BLaER1 (cell line): ENCODE results near the gene ALDH5A1.

Source experiments
- H3K27ac ChIP-seq: shearing (Covaris generic); formaldehyde crosslinking; 2 replicates; pipeline ENCODE4 v1.8.1; 2022
- H3K27me3 ChIP-seq: shearing (Covaris generic); formaldehyde crosslinking; 2 replicates; pipeline ENCODE4 v1.8.1; 2022
- H3K36me3 ChIP-seq: shearing (Covaris generic); formaldehyde crosslinking; 2 replicates; pipeline ENCODE4 v1.8.1; 2022
- H3K4me1 ChIP-seq: shearing (Covaris generic); formaldehyde crosslinking; 2 replicates; pipeline ENCODE4 v1.8.1; 2022
- H3K4me2 ChIP-seq: shearing (Covaris generic); formaldehyde crosslinking; 2 replicates; pipeline ENCODE4 v1.8.1; 2022
- H3K4me3 ChIP-seq: shearing (Covaris generic); formaldehyde crosslinking; 2 replicates; pipeline ENCODE4 v1.8.1; 2022
- H3K9ac ChIP-seq: shearing (Covaris generic); formaldehyde crosslinking; 2 replicates; pipeline ENCODE4 v1.8.1; 2022
- H3K9me3 ChIP-seq: shearing (Covaris generic); formaldehyde crosslinking; 2 replicates; pipeline ENCODE4 v1.8.1; 2022
- H4K20me1 ChIP-seq: shearing (Covaris generic); formaldehyde crosslinking; 2 replicates; pipeline ENCODE4 v1.8.1; 2022
- Cebpa-rat ChIP-seq: shearing (Covaris generic); IDR thresholded peaks from 2 replicates; pipeline ENCODE4 v1.8.1; 2022

ALDH5A1 gene

DNA sequence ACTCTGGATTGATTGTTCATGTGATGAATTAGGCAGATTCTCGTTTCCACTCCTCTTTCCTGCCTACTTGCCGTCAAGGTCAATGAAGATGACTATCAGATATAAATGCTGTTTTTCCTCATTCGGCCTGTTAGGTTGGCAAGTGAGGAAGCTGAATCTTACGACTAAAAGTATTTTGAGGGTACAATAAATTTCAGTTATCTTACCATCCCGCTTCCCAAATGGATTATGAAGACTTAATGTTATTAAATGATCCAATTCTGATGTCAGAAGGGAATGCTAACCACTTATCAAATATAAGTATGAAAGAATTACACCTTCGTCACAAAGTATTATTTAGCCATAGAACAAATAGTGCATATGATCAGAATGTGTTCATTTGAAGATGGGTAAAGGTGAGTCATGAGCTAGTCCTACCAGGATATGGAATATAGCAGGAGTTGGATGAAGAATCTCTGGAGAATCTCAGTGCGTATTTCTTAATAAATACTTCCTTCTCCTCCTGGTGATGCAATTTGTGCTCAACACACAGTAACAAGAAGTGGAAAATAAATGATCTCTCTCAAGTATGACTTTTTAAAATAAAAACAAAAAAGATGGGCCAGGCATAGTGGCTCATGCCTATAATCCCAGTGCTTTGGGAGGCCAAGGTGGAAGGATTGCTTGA is 10.0 kb upstream of the ALDH5A1 start:
- TF ChIP-seq Cebpa-rat = no peak
- Histone ChIP-seq H3K9me3 (no peaks in the 10 kb centered on the region), H3K27ac (no peak overlapping the region), H3K9ac (no peak overlapping the region), H3K4me3 (no peak overlapping the region), H3K36me3 (no peaks in the 10 kb centered on the region), H3K27me3 (no peaks in the 10 kb centered on the region), H3K4me2 (no peak overlapping the region), H4K20me1 (no peaks in the 10 kb centered on the region), H3K4me1 (no peaks in the 10 kb centered on the region)

DNA sequence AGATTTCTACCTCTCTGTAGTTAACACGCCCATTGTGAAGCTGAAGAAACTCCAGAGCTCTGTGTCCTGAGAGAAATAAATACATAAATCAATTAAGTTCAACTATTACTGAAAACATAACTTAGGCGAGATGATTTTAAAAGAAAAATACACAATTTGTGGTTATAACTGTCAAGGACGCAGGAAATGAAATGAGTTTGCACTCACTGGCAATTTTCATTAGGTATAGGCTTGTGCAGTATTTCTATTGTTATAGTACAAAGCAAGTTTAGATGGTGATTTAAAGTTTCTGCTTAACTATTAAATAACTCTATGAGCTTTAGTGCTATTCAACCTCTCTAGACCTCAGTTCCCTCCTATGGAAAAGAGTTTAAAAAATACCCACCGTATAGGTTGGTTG is 8.7 kb upstream of the ALDH5A1 start:
- H4K20me1 ChIP-seq = no peaks in the 10 kb centered on the region
- no peak overlapping the region for H3K4me3 ChIP-seq
- H3K27me3 ChIP-seq = no peaks in the 10 kb centered on the region
- H3K4me1 ChIP-seq = no peaks in the 10 kb centered on the region
- no peak for TF ChIP-seq Cebpa-rat
- H3K4me2 ChIP-seq = no peak overlapping the region
- H3K9me3 ChIP-seq = no peaks in the 10 kb centered on the region
- no peak overlapping the region for H3K27ac ChIP-seq
- H3K36me3 ChIP-seq = no peaks in the 10 kb centered on the region
- no peak overlapping the region for H3K9ac ChIP-seq

DNA sequence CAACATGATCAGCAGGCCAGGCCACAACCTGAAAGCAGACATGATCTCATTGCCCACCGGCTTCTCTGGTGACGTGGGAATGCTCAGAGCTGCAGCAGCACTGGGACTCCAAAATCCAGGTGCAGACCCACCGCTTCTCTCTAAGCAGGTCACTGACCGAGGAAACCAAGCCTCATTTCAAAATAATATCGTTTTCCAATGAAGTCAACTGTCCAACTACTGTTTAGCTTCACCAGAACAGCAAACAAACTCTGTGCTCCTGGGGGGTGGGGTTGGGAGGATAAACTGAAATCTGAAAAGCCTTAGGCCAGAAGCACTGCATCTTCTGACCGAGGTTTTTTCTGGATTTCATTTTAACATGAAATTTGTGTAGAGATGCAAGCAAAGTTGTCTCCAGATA is 5.3 kb upstream of the ALDH5A1 start, which contains the start of gene GPLD1:
Gene GPLD1, minus strand, starts transcription at position 109 of the 400 bp plus-strand sequence. Its CDS starts 67 bp downstream, at position 42.
- no peak within 1 kb of the TSS for H3K9ac ChIP-seq
- H3K36me3 ChIP-seq = no peaks in the 10 kb centered on the region
- H3K27me3 ChIP-seq = no peaks in the 10 kb centered on the region
- peaks cover 8% of the 10 kb centered on the region for H3K4me1 ChIP-seq
- no peak for TF ChIP-seq Cebpa-rat
- no peak within 1 kb of the TSS for H3K27ac ChIP-seq
- H3K4me3 ChIP-seq = no peak within 1 kb of the TSS
- no peak within 1 kb of the TSS for H3K4me2 ChIP-seq
- H4K20me1 ChIP-seq = no peaks in the 10 kb centered on the region
- H3K9me3 ChIP-seq = no peaks in the 10 kb centered on the region

DNA sequence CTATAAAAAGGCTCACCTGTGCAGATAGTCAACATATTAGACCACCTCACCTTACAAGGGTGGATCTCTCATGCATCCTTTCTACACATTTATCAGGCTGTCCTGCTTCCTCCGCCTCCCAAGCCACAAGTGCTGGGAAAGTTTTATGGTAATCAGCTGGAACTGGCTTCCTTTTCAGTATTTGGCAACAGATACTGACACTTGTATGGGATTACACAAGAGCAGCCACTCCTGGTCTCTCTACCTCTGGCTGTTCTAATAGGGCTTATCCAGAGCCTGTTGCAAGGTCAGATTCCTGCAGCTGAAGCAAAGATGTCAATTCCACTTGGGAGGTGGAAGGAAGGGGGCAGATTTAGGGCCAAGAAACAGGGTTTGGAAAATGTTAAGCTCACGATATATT is 4.9 kb upstream of the ALDH5A1 start:
- H3K4me3 ChIP-seq = no peak overlapping the region
- H4K20me1 ChIP-seq = no peaks in the 10 kb centered on the region
- H3K27ac ChIP-seq = no peak overlapping the region
- H3K36me3 ChIP-seq = no peaks in the 10 kb centered on the region
- H3K27me3 ChIP-seq = no peaks in the 10 kb centered on the region
- peaks cover 8% of the 10 kb centered on the region for H3K4me1 ChIP-seq
- H3K4me2 ChIP-seq = no peak overlapping the region
- no peak for TF ChIP-seq Cebpa-rat
- no peaks in the 10 kb centered on the region for H3K9me3 ChIP-seq
- H3K9ac ChIP-seq = no peak overlapping the region

DNA sequence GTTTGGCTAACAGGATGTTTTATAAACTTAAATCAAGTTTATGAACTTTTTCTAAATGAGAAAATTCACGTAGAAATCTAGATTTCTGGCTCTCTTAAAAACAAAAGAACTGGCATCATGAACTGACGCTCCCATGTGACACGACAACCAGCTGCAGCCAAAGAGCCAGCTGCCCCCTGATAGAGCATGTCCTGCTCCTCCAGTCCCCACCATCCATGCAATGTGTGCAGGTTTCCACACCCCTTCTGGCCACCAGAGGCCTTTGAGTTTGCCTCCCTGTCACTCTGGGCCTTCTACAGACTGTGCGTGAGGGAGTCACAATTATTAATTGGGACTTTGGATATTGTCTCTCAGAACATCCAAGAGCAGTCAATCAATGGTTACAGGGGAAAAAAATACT is 3.8 kb upstream of the ALDH5A1 start:
- no peak overlapping the region for H3K4me3 ChIP-seq
- H3K9ac ChIP-seq = no peak overlapping the region
- no peak overlapping the region for H3K4me2 ChIP-seq
- H3K27me3 ChIP-seq = no peaks in the 10 kb centered on the region
- no peaks in the 10 kb centered on the region for H3K36me3 ChIP-seq
- no peaks in the 10 kb centered on the region for H3K9me3 ChIP-seq
- H4K20me1 ChIP-seq = no peaks in the 10 kb centered on the region
- H3K4me1 ChIP-seq = peaks cover 12% of the 10 kb centered on the region
- no peak for TF ChIP-seq Cebpa-rat
- no peak overlapping the region for H3K27ac ChIP-seq

DNA sequence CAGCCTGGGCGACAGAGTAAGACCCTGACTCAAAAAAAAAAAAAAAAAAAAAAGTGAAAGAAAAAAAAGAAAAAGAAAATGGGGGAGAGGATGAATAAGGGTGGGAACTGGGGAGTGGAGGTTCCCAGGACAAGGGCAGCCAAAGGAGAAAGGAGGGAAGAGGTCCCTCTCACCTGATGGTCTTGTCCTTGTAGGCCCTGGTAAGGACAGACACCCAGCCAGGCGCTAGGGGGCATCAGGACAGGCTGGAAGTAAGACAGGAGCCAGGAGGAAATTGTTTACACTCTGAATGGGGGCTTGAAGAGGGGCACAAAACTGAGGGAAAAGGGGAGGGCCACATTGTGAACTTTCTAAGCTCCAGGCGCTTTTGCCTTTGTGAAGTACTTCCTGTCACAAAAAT is 2.3 kb upstream of the ALDH5A1 start:
- no peak overlapping the region for H3K4me2 ChIP-seq
- H3K9me3 ChIP-seq = peaks cover 9% of the 10 kb centered on the region
- peaks cover 18% of the 10 kb centered on the region for H3K4me1 ChIP-seq
- H3K27ac ChIP-seq = no peak overlapping the region
- H3K9ac ChIP-seq = no peak overlapping the region
- H3K36me3 ChIP-seq = peaks cover 10% of the 10 kb centered on the region
- TF ChIP-seq Cebpa-rat = no peak
- H4K20me1 ChIP-seq = no peaks in the 10 kb centered on the region
- no peaks in the 10 kb centered on the region for H3K27me3 ChIP-seq
- H3K4me3 ChIP-seq = no peak overlapping the region

DNA sequence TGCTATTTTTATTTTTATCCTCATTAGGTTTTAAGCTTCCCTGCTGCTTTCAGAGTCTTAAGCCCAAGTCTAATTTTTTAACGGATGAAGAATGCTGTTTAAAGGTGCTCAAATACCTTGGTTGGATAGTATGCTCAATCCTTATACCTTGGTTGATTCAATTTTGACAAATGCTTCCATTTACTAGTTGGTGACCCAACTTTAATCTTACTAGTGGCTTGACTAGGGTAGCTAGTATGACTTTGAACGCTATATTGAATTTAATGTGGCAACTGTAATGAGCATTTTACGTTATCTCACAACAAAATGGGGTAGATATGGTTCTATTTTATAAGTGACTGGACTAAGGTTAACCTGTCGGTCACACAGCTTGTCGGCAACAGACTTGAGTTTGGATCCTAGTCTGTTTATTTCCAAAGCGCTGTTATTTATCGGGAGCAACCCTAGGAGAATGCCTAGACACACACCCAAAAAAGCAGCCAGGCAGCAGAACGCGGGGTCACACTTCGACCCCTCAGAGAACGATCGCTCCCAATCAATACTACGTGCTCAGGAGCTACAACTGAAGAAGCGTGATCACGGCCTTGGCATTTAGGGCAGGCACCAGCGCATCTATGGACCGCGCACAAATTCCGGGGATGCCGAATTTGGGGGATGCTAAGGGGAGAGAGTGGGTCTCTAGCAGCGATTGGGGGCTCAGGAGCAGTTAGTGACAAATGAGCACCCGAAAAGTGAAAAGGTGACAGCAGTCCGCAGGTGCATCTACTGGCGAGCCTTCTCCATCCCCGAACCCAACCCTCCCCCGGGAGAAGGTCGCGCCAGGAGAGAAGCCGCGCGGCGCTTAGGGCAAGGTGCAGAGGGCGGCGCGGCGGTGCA is 586 bp upstream of the ALDH5A1 start:
- peak overlapping the region; percentile 78 for H3K4me3 ChIP-seq
- peak overlapping the region; percentile 83 for H3K9ac ChIP-seq
- H3K27ac ChIP-seq = peak overlapping the region; percentile 86
- peaks cover 12% of the 10 kb centered on the region for H3K9me3 ChIP-seq
- H3K4me1 ChIP-seq = peaks cover 18% of the 10 kb centered on the region
- H3K4me2 ChIP-seq = peak overlapping the region; percentile 88
- no peaks in the 10 kb centered on the region for H3K27me3 ChIP-seq
- TF ChIP-seq Cebpa-rat = no peak
- no peaks in the 10 kb centered on the region for H4K20me1 ChIP-seq
- peaks cover 21% of the 10 kb centered on the region for H3K36me3 ChIP-seq

DNA sequence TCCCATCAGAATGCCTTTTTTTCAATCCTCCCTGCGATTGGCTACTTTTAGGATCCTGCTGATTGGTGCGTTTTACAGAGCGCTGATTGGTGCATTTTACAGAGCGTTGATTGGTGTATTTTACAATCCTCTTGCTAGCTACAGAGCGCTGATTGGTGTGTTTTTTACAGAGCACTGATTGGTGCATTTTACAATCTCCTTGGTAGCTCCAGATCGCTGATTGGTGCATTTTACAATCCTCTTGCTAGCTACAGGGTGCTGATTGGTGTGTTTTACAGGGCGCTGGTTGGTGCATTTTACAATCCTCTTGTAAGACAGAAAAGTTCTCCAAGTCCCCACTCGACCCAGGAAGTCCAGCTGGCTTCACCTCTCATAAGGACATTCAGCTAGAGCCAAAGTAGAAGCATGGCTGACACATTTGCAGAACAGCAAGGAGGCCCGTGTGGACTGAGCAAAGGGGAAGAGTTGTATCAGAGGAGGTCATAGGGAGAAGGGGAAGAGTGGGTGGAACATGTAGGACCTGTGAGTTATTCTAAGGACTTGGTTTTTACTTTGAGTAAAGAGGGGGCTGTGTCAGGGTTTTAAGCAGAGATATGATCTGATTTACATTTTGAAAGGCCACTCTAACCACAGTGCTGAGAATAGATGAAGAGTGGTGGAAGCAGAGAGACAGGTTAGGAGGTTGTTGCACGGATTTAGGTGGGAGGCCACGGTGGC is 2.6 kb downstream of the ALDH5A1 start:
- Histone ChIP-seq H3K4me3 (no peak overlapping the region), H3K4me1 (peaks cover 18% of the 10 kb centered on the region), H3K4me2 (no peak overlapping the region), H4K20me1 (no peaks in the 10 kb centered on the region), H3K27ac (no peak overlapping the region), H3K27me3 (no peaks in the 10 kb centered on the region), H3K9ac (no peak overlapping the region), H3K9me3 (peaks cover 12% of the 10 kb centered on the region), H3K36me3 (peaks cover 22% of the 10 kb centered on the region)
- no peak for TF ChIP-seq Cebpa-rat

DNA sequence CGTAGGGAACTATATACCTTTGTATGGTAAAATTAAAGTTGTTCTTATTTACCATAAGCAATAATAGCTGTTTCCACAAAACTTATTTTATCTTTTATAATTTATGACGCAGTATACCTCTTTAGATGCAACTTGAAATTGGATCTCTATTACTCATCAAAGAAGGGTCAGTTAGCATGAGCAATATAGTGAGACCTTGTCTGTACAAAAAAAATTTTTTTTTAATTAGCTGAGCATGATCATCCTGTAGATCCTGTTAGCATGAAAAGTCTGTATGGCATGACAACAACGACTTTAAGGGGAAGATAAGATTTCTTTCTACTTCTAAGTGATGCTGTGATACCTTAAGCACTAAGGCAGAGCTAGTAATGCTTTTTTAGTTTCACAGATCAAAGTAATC is 5.9 kb downstream of the ALDH5A1 start:
- peaks cover 51% of the 10 kb centered on the region for H3K36me3 ChIP-seq
- H3K4me1 ChIP-seq = peaks cover 9% of the 10 kb centered on the region
- H3K27me3 ChIP-seq = no peaks in the 10 kb centered on the region

More for the DNA sequence above, 5.9 kb downstream of the ALDH5A1 start:
- Histone ChIP-seq H3K27ac (no peak overlapping the region), H3K9me3 (peaks cover 12% of the 10 kb centered on the region), H3K4me2 (no peak overlapping the region), H4K20me1 (no peaks in the 10 kb centered on the region), H3K9ac (no peak overlapping the region), H3K4me3 (no peak overlapping the region)
- no peak for TF ChIP-seq Cebpa-rat
